Skeletal muscle tissue (tissue), 4 donors: ENCODE data around the gene GH1. TPM values are rescaled to one million over a fixed set of nuclear protein-coding genes. Genes with fewer than 3 reads are reported as not detected.

Experiments
- H3K27ac ChIP-seq: one replicate; pipeline ENCODE4 v1.7.0; 2013; ENCODE audit warnings: mild to moderate bottlenecking, low read depth, low read length, inconsistent platforms
- H3K27me3 ChIP-seq, 3 donors: one replicate each; pipeline ENCODE4 v1.7.0; 2013; ENCODE audit warnings: low read length in 3 of 3; ENCODE audit not compliant: control insufficient read depth in 3 of 3, insufficient read depth in 3 of 3
- H3K36me3 ChIP-seq, 3 donors: one replicate each; pipeline ENCODE4 v1.7.0; 2013; ENCODE audit warnings: low read length in 3 of 3; ENCODE audit not compliant: control insufficient read depth in 3 of 3, insufficient read depth in 3 of 3
- H3K4me1 ChIP-seq, 3 donors: one replicate each; pipeline ENCODE4 v1.7.0; 2013; ENCODE audit warnings: low read length in 3 of 3, mild to moderate bottlenecking in 3 of 3; ENCODE audit not compliant: control insufficient read depth in 3 of 3, insufficient read depth in 3 of 3
- H3K4me3 ChIP-seq, 3 donors: one replicate each; pipeline ENCODE4 v1.7.0; 2013; ENCODE audit warnings: low read length in 3 of 3
- H3K9ac ChIP-seq, 3 donors: one replicate each; pipeline ENCODE4 v1.7.0; 2013; ENCODE audit warnings: low read length in 3 of 3, mild to moderate bottlenecking in 3 of 3, moderate library complexity in 2 of 3, low read depth in 1 of 3
- H3K9me3 ChIP-seq, 3 donors: one replicate each; pipeline ENCODE4 v1.7.0; 2013; ENCODE audit warnings: low read length in 3 of 3; ENCODE audit not compliant: control insufficient read depth in 3 of 3
- total RNA-seq: library from RNA; depleted of rRNA; stranded (reverse); fragments of >200 nt; gene quantifications from one replicate; pipeline ENCODE4 v1.2.3, GENCODE V29; 2014
- donor health status: Osteomylitis.

The GH1 gene
- total RNA-seq, 1 donor from 2014 or later = not detected

GRCh38 chr17:63955791-63956190, 37.2 kb upstream of the GH1 start:
- Histone ChIP-seq H3K9me3 (no peaks in the 10 kb centered on the region), H3K4me3 (no peak overlapping the region), H3K9ac (peak overlapping the region; percentile 29 to 81 (median 79)), H3K27me3 (no peaks in the 10 kb centered on the region), H3K36me3 (peaks cover 26 to 38% (median 29%) of the 10 kb centered on the region in 3 donors), H3K4me1 (peaks cover 65 to 88% (median 73%) of the 10 kb centered on the region in 3 donors), H3K27ac (peak overlapping the region; percentile 81)

- Histone ChIP-seq H3K27me3 (no peaks in the 10 kb centered on the region), H3K4me3 (no peak overlapping the region), H3K27ac (peak overlapping the region; percentile 81), H3K9ac (peak overlapping the region; percentile 7 to 81 (median 79)), H3K36me3 (peaks cover 27 to 38% (median 29%) of the 10 kb centered on the region in 3 donors), H3K9me3 (no peaks in the 10 kb centered on the region), H3K4me1 (peaks cover 65 to 88% (median 73%) of the 10 kb centered on the region in 3 donors)
Observed at GRCh38 chr17:63955232-63955631, 36.6 kb upstream of the GH1 start.

DNA sequence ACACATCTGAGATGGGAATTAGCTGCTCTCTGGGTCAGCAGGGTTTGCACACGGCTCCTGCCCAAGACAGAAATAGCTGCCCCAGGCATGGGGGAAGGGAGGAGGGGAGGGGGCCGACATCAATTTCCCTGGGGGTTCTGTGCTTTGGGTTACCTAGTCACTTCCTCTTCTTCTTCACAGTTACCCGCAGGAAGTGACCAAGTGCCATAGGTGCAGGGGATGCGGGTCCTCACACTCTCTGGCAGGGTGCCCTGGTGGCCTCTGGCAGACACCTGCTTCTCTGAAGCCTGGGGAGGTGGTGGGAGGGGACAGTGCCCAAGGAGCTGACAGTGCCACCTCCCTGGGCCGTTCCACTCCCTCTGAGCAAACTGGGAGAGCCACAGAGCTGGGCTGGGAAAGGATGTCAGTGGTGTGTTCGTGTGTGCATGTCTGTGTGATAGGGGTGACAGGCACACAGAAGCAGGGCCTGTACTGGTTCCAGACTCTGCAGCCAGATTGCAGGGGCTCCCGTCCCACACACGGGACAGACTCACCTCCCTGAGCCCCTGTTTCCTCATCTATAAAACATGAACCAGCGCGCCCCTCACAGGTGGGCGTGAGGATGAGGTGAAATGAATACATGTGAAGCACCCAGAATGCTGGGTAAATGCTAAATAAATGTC, 35.9 kb upstream of the GH1 start:
- Histone ChIP-seq H3K9ac (peak overlapping the region; percentile 51 to 81 (median 79)), H3K9me3 (no peaks in the 10 kb centered on the region), H3K4me1 (peaks cover 65 to 88% (median 73%) of the 10 kb centered on the region in 3 donors), H3K27ac (peak overlapping the region; percentile 81), H3K27me3 (no peaks in the 10 kb centered on the region), H3K36me3 (peaks cover 27 to 38% (median 28%) of the 10 kb centered on the region in 3 donors), H3K4me3 (peak overlapping the region in 2 of 3 donors; percentile 21 to 56)

DNA sequence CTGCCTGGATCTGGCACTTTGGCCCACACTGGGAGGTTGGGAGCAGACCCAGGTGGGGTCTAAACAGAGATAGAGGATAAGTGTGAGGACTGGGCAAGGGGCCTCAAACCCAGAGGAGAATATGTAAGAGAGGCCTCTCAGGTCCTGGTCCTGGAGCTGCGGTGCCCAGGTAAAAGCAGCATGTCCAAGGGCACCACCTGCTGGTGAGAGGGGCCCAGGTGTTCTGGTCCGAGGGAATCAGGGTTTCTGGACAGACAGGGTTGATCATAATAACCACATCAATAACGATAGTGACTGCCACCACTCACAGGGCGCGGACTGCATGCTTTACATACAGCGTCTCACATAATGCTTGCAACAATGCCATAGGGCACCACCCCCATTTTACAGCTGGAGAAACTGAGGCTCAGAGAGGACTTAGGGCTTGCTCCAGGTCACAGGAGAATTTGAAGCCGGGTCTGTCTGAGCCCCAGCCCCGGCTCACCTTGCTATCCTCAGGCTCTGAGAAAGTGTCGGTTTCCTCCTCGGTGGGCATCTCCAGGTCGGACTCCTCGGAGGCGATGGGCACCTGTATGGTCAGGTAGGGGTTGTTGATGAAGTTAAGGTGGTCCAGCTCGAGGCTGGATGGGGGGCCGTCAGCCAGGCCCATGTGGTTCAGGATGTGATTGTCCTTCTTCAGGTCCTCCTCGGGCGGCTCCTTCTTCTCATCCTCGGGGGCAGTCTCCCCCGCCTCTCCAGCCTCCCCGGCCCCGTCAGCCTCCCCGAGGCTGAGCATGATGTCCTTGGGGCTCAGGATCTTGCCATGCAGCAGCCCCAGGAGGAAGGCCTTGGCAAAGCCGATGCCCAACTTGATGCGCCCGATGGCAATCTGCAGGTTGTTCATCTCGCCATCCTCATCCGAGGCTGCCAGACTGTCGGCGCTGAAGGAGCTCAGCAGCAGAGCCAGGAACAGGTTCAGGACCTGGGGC, 32.6 kb upstream of the GH1 start:
- Histone ChIP-seq H3K9me3 (no peaks in the 10 kb centered on the region), H3K4me3 (peak overlapping the region in 1 of 3 donors; percentile 45), H3K36me3 (peaks cover 19 to 33% (median 26%) of the 10 kb centered on the region in 3 donors), H3K4me1 (peaks cover 68 to 96% (median 75%) of the 10 kb centered on the region in 3 donors), H3K9ac (peak overlapping the region; percentile 46 to 85 (median 47)), H3K27me3 (no peaks in the 10 kb centered on the region), H3K27ac (peak overlapping the region; percentile 81)

DNA sequence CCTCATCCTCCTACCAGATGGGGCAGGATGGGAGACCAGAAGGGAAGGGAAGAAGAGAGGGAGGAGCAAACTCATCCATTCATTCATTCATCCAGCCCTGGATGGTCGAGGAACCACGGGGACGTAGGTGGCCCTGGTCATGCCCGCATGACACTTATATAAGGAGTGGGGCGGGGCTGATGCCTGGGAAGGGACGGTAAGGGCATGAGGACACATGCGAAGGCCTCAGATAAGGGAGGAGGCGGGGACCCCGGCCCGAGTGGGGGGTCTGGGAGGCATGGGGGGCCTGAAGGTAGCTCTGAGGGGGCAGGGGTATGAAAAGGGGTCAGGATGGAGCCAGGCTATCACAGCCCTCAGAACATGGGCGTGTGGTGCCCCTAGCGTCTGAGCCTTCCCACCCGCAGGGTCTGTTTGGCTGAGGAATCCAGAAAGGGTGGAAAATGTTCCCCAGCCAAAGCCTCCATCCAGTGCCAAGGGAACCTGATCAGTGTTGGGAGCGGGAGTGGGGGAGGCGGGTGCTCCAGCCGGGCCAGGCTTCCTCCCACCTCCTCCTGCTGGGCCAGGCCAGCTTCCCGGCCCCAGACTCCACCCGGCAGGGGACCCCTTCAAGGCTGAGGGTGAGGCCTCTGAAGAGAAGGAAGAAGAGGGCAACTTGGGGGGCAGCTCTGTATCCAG, 31.1 kb upstream of the GH1 start:
- H3K27me3 ChIP-seq = no peaks in the 10 kb centered on the region
- peak overlapping the region in 1 of 3 donors; percentile 57 for H3K4me3 ChIP-seq
- H3K36me3 ChIP-seq = peaks cover 14 to 32% (median 30%) of the 10 kb centered on the region in 3 donors
- peak overlapping the region in 2 of 3 donors; percentile 46 to 85 for H3K9ac ChIP-seq
- no peaks in the 10 kb centered on the region for H3K9me3 ChIP-seq
- H3K27ac ChIP-seq = peak overlapping the region; percentile 81
- peaks cover 68 to 95% (median 75%) of the 10 kb centered on the region in 3 donors for H3K4me1 ChIP-seq

DNA sequence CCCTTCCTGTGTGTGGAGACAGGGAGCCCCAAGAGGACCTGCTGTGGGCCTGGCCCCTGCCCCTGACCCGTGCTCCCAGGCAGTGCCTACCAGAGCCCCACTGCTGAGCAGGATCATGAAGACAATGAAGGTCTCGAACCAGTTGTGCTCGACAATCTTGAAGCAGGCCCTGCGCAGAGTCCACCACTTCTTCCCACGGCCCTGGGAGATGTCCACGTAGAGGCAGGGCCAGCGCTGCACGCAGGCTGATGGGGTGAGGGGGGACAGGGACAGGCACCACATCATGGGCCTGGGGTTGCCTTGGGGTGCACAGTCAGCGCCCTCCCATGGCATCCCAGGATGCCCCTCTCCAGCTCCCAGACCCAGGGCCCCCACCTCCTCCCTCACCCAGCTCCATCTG, 29.9 kb upstream of the GH1 start:
- Histone ChIP-seq H3K4me3 (no peak overlapping the region), H3K36me3 (peaks cover 21 to 40% (median 38%) of the 10 kb centered on the region in 3 donors), H3K4me1 (peaks cover 56 to 88% (median 63%) of the 10 kb centered on the region in 3 donors), H3K27ac (peak overlapping the region; percentile 81), H3K9me3 (no peaks in the 10 kb centered on the region), H3K27me3 (no peaks in the 10 kb centered on the region), H3K9ac (peak overlapping the region in 1 of 3 donors; percentile 1)

DNA sequence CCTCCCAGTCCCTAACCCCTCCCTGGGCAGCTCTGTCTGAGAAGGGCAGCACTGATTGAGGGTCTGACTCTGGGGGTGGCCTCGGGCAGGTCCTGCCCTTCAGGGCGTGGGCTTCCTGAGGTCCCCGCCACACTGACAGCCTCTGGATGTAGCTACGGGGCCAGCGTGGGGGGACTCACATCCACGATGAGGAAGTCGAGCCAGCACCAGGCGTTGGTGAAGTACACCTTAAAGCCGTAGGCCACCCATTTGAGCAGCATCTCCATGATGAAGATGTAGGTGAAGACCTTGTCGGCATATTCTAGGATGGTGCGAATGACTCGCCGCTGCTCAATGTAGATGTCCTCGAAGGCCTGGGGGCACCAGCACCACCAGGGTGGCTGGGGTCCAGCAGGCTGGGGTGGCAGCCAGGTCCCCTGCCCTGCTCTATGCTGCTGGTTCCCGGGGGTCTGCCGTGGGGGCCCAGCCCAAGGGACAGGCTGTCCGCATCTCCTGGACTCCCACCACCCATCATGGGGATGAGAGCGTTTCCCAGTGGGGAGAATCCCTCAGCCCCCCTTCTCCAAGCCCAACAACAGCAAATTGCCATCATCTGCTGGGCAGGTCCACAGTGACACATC, 29.2 kb upstream of the GH1 start:
- no peaks in the 10 kb centered on the region for H3K27me3 ChIP-seq
- peak overlapping the region in 1 of 3 donors; percentile 33 for H3K9ac ChIP-seq
- no peaks in the 10 kb centered on the region for H3K9me3 ChIP-seq
- H3K27ac ChIP-seq = peak overlapping the region; percentile 81
- peaks cover 23 to 46% (median 45%) of the 10 kb centered on the region in 3 donors for H3K36me3 ChIP-seq
- no peak overlapping the region for H3K4me3 ChIP-seq
- H3K4me1 ChIP-seq = peaks cover 50 to 84% (median 59%) of the 10 kb centered on the region in 3 donors

- Histone ChIP-seq H3K27ac (no peak overlapping the region), H3K9ac (peak overlapping the region in 1 of 3 donors; percentile 64), H3K27me3 (no peaks in the 10 kb centered on the region), H3K4me1 (peaks cover 48 to 72% (median 53%) of the 10 kb centered on the region in 3 donors), H3K36me3 (peaks cover 32 to 56% (median 55%) of the 10 kb centered on the region in 3 donors), H3K9me3 (no peaks in the 10 kb centered on the region), H3K4me3 (peak overlapping the region in 1 of 3 donors; percentile 6)
Observed at GRCh38 chr17:63946440-63947363, 28.1 kb upstream of the GH1 start.
